ENCODE results near the gene MVB12B. TPM values are rescaled to one million over a fixed set of nuclear protein-coding genes. Genes with fewer than 3 reads are reported as not detected.
A peak's percentile ranks its signal among the peaks of the same experiment; 100 is the strongest.

The MVB12B gene
- total RNA-seq, 2 donors from 2014 or later = 9.8 to 15.8 TPM

DNA sequence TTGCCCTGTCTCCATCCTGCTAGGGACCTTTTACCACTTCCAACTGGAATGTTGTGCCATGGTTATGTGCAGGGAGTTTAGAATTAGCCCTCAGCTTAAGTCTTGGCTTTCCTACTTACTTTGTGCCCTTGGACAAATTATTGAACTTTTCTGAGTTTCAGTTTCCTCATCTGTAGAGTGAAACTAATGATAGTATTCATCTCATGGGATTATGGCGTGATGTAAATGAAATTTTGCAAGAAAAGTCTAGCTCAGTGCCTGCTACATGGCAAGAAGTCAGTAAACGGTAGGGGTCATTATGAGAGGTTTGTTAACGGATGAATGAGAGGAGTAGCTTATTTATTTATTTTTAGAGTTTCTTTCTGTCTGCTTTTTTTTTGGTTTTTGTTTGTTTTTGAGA is 1.8 kb downstream of the MVB12B start:
- intact Hi-C loops (cut with DNase I) = no loop called here
- no peak overlapping the region for H3K27ac ChIP-seq
- no peak overlapping the region for H3K9ac ChIP-seq (ENCODE audit: low read depth in 2 of 2, low read length in 2 of 2)
- DNase-seq = no peak
- no peaks in the 10 kb centered on the region for H3K36me3 ChIP-seq
- TF ChIP-seq, protein P1, sequence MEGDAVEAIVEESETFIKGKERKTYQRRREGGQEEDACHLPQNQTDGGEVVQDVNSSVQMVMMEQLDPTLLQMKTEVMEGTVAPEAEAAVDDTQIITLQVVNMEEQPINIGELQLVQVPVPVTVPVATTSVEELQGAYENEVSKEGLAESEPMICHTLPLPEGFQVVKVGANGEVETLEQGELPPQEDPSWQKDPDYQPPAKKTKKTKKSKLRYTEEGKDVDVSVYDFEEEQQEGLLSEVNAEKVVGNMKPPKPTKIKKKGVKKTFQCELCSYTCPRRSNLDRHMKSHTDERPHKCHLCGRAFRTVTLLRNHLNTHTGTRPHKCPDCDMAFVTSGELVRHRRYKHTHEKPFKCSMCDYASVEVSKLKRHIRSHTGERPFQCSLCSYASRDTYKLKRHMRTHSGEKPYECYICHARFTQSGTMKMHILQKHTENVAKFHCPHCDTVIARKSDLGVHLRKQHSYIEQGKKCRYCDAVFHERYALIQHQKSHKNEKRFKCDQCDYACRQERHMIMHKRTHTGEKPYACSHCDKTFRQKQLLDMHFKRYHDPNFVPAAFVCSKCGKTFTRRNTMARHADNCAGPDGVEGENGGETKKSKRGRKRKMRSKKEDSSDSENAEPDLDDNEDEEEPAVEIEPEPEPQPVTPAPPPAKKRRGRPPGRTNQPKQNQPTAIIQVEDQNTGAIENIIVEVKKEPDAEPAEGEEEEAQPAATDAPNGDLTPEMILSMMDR (IDR thresholded peaks at IDR 0.05) = no peak
- no peak overlapping the region for H3K4me3 ChIP-seq
- no peaks in the 10 kb centered on the region for H3K9me3 ChIP-seq
- H3K27me3 ChIP-seq = no peaks in the 10 kb centered on the region
- no peaks in the 10 kb centered on the region for H3K4me1 ChIP-seq

DNA sequence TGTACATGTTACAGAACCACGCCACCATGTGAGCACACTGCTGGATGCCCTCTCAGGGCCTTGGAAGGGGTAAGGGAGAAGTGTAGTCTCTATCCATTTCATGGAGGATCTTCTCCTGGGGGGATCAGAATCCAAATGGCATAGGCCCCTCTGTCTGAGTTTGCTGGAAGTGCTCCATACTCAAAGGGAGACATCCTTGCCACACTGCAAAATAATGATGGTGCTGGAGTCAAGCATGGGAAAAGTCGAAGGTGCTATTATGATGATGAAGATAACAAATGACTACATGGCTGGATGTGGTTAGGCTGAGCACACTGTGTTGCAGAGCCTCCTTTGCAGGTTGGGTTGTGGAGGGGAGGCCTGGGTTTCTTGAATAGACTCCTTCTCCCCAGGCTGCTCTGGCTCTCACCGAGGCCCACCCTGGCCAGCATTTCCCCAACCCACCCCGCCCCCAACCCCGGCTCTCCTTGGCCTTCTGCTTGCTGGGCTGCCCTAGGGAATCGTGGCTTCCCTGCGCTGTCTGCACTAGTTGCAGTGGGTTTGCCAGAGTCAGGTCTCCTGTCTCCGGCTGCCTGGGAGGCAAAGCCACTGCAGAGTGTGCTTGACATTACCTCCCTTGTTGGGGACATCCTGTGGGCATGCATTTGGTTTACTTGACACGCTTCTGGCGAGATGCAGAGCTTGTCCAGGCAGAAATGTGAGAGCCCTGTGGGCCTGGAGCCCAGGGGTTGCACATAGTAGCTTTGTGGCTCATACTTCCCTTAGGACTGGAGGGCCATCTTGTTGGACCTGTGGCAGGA is 3.0 kb downstream of the MVB12B start:
- Histone ChIP-seq H3K4me3 (no peak overlapping the region), H3K36me3 (no peaks in the 10 kb centered on the region), H3K27me3 (no peaks in the 10 kb centered on the region), H3K27ac (no peak overlapping the region), H3K9me3 (no peaks in the 10 kb centered on the region), H3K9ac (ENCODE audit: low read depth in 2 of 2, low read length in 2 of 2) (no peak overlapping the region), H3K4me1 (no peaks in the 10 kb centered on the region)
- intact Hi-C loops (cut with DNase I) = no loop called here
- no peak for DNase-seq
- TF ChIP-seq, protein P1 (IDR thresholded peaks at IDR 0.05) = no peak

DNA sequence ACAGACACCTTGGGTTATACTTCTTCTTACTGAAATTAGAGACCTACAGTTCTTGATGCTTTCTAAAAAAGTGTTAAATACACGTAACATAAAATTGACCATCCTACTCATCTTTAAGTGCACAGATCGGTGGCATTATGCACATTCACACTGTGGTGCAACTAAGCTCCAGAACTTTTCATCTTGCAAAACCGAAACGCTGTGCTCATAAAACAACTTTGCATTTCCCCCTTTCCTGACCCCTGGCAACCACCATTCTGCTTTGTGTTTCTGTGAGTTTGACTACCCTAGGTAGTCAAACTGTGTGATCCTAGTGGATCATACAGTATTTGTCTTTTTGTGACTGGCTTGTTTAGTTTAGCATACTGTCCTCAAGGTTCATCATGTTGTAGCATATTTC is 3.9 kb downstream of the MVB12B start:
- Histone ChIP-seq H3K9me3 (no peaks in the 10 kb centered on the region), H3K9ac (ENCODE audit: low read depth in 2 of 2, low read length in 2 of 2) (no peak overlapping the region), H3K27me3 (no peaks in the 10 kb centered on the region), H3K4me1 (no peaks in the 10 kb centered on the region), H3K36me3 (no peaks in the 10 kb centered on the region), H3K4me3 (no peak overlapping the region), H3K27ac (no peak overlapping the region)
- DNase-seq = no peak
- TF ChIP-seq, protein P1 (IDR thresholded peaks at IDR 0.05) = no peak
- intact Hi-C loops (cut with DNase I) = no loop called here

DNA sequence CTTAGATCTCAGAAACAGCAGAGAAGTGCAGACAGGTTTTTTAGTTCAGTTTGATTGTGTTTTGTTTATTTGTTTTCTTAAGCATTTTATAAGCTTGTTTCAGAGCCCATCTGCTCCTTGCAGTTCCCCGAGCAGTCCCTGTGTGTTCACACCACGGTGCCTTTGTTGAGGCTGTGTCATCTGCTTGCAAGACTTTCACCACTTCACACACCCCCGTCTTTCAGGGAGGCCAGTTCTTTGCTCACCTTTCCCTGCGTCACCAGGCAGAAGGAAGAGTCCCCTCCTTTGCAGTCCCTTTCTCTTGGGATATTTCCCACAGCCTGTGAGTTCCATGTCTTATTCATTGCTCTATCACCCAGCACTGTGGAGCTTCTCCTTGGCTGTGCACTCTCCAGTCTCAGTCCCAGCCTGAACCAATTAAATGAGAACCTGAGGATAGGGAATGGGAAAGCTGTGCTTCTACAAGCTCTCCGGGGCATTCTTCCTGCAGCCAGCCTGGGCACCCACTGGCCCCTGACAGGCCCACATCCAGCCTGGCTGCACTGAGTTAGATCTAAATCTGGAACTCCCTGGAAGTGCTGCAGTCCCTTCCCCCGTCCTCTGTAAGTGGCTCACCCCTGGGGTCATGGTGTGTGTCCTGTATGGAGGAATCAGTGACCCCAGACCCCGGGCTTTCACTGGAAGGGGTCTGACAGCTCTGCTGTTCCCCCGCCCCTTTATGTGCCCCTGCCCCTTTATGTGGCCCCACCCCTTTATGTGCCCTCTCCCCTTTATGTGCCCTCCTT is 5.5 kb downstream of the MVB12B start:
- no peak for DNase-seq
- H3K4me3 ChIP-seq = no peak overlapping the region
- no peaks in the 10 kb centered on the region for H3K27me3 ChIP-seq
- intact Hi-C loops (cut with DNase I) = no loop called here
- no peaks in the 10 kb centered on the region for H3K36me3 ChIP-seq
- TF ChIP-seq, protein P1 (IDR thresholded peaks at IDR 0.05) = no peak
- H3K4me1 ChIP-seq = no peaks in the 10 kb centered on the region
- H3K27ac ChIP-seq = no peak overlapping the region
- no peak overlapping the region for H3K9ac ChIP-seq (ENCODE audit: low read depth in 2 of 2, low read length in 2 of 2)
- H3K9me3 ChIP-seq = no peaks in the 10 kb centered on the region

DNA sequence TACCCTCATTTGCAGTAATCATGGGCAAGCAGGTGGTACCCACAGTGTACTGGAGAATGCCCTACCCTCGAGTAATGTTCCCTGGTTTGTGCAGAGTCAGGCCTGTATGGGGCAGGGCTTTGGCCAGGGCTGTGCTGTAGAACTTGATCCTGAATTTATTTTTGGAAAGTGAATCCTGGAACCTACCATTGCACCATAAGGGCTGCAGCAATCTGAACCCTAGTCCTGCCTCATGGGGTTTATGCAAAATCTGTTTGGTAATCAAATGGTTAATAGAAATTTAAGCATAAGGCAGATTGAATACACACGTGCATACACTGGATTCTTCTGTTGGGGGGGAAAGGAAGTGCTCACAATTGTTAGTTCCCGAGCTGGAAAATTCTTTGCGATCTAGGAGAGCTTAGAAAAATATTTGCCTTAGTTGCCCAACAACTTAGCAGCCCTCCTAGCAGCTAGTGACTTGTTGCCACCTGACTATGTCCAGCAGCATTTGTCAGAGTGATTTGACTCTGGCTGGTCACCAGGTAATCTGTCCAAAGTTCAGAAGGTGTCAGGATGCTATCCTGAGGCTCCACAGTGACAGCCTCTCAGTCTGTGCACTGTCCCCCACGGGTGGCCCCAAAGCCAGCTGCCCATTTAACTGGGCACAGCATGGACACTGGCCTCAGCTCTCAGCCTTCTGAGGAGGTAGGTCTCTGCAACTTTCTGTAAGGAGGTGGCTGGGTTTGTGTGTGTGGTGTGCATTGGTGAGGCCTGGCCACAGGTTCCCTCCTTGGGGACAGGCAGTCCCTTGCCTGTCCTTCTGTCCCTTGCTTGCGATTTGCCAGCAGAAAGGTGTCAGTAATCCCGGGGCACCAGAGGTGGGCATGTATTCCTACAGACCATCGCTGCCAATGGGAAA is 8.3 kb downstream of the MVB12B start:
- no peaks in the 10 kb centered on the region for H3K27me3 ChIP-seq
- H3K4me1 ChIP-seq = no peaks in the 10 kb centered on the region
- no peaks in the 10 kb centered on the region for H3K36me3 ChIP-seq
- H3K27ac ChIP-seq = no peak overlapping the region
- H3K9ac ChIP-seq (ENCODE audit: low read depth in 2 of 2, low read length in 2 of 2) = peak overlapping the region in 1 of 2 donors; percentile 27
- DNase-seq = no peak
- TF ChIP-seq, protein P1 (IDR thresholded peaks at IDR 0.05) = no peak
- H3K4me3 ChIP-seq = no peak overlapping the region
- H3K9me3 ChIP-seq = no peaks in the 10 kb centered on the region
- intact Hi-C loops (cut with DNase I) = no loop called here
